Activated CD4-positive, CD25-positive, alpha-beta regulatory T cell (primary cell): ENCODE data around the gene CPXM2.

Experiments
- DNase-seq, 4 experiments: peaks; one replicate each; lab custom pipeline; 2025; lab: John Stamatoyannopoulos, UW

CPXM2 gene

DNA sequence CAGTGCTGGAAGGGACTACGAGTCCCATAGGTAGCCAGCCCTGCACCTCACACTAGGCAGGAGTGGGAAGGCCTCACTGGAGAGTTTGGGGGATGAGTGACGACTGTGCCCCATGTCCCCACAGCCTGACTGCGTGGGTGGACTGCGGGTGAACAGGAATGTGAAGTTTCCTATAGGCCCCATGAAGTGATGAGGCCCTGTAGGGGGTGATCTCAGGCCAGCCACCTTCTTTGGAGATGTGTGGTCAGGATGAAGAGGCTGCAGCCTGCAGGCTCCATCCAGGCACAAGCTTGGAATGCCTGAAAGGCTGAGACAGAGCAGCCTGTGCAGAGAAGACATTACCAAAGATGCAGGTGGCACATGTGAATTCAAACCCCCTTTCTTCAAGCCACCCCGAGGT lies 94.9 kb downstream of the CPXM2 start:
- no peak for DNase-seq

DNA sequence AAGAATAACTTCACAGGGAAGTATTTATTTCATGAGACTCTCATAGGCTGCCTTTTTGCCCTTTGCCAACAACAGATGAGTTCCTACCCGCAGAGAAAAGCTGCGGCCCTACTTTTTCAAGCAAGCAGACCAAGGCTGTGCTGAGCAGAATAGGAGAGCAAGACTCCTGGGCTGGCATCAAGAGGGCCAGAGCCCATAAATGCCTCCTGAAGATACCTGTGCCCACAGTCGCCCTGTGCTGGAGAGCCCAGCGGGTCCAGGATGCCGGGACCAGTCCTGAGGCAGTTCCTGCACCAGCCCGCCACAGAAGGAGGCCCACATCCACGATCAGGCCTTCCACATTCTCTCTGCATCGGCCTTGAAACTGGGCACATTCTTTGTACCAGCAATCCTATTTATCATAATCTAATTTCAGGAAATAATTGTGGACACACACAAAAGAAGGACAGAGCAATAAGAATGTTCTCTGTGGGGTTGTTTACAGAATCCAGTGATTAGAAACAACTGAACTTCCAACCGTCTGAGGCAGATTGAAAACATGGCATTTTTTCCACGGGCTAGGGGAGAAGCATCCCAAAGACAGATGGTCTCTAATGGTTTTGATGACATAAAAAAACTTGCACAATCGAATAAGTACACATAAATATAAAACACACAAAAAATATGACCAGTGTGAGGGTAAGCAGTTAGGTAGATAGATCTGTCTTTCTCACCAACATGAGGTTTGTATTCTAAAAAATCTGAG lies 95.6 kb downstream of the CPXM2 start:
- DNase-seq, result no peak

DNA sequence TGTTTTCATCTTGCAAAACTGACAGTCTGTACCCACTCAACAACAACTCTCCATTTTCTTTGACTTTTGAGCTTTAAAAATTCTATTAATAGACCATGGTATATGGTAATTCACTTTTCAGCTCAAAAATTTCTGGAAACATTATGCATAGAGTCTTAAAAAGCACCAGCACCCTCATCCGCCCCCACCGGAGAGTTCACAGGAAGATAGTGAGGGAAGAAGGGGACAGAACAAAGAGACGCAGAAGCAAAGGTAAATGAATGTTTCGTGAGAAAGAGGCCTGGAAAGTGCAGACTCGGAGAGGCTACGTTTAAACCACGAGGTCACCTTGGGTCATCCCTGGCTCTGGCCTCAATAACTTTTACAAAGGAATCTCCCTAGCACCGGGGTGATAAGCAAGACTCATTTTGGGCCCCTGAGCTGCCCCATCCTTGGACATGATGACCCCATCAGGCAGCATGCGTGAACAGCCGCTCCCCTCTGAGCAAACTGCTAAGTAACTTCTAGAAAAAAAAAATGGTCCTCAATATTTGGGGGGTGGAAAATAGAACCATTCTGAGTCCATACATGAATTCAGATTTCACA lies 96.3 kb downstream of the CPXM2 start:
- DNase-seq, result no peak

DNA sequence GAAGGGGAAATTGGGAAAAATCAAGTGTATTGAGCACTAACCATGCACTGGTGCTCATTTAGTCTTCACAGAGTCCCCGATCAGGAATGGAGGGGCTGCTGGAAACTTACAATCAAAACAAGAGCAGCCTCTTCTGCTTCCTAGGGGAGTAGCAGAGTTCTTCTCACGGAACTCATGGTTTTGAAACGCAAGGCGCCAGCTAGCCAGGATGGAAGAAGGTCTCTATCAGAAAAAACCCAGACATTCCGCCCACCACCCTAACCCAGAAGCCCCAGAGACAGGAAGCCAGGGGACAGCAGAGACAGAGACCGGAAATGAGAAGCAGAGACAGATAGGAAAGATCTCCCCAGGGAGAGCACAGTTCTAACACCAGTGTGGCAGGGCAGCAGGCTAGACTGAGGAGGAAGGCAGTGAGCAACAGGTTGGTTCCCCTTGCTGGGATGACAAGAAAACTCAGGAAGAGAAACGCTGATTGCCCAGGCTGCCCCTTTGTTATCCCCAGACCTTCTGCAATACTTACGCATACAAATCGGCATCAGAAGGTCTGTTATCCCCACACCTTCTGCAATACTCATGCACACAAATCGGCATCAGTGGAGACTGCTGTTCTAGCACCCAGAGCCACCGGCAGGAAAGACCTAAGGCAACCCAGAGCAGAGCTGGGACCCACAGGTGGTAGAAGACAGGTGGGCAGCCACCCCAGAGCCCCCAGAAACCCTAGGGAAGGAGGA lies 99.2 kb downstream of the CPXM2 start:
- no peak for DNase-seq

DNA sequence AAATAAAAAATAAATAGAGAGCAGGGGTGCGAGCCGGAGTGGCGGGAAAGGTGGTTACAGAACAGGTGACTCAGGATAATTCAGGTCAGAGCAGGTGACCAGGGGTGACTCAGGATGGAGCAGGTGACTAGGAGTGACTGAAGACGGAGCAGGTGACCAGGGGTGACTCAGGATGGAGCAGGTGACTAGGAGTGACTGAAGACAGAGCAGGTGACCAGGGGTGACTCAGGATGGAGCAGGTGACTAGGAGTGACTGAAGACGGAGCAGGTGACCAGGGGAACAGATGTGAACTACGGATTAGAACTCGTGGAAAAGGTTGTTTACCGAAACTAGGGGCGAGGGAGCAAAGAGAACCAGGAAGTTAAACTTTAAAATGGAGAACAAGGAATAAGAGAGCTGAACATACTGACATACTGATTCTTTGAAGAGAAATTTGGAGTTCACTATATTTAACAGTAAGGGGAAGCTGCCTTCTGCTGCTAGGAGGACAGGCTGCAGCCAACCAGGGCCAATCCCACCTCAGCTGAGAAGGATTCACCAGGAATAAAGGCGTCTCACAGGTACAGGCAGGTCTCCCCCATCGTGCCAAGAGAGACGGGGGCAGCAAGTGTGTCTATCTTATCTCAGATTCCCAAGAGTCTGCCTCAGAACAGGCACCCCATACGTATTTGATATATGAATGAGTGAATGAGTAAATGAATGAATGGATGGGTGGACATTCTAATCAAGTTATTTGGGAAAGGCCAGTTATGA lies 101.3 kb downstream of the CPXM2 start:
- DNase-seq, result no peak

DNA sequence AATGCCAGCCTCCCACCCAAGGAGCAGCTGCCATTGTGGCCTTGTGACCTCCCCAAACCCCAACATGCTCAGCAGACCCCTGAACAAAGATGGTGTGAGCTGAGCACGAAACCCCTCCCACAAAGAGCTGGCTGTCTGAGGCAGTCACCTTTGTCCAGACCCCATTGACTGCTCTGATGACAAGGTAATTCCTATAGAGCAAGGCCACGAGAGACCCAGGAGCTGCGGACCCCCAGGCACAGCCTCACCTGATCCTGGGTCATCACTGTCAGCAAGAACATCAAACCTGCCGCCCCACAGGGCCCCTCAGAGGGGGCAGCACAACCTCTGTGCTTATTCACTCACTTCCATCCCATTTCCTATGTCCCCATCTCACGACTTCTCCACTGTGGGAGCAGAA lies 102.6 kb downstream of the CPXM2 start:
- no peak for DNase-seq

DNA sequence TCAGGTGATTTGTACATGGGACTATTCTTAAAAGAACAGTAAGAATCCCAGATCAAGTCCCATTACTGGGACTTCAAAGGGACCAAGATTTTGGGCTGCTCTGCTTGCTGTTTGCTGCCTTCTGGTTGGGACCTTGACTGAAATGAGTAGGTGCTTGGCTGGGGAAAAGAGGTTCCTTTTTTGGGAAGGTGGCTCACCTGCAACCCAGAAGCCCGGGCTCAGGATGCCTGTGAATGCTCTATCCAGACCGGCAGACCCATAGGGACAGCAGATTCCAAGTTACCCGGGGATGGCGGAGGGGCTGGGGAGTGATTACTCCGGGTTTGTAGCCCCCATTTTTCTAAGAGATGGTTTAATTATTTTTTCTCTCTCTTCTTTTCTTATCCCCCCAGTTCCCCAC lies 104.0 kb downstream of the CPXM2 start:
- DNase-seq, result no peak

DNA sequence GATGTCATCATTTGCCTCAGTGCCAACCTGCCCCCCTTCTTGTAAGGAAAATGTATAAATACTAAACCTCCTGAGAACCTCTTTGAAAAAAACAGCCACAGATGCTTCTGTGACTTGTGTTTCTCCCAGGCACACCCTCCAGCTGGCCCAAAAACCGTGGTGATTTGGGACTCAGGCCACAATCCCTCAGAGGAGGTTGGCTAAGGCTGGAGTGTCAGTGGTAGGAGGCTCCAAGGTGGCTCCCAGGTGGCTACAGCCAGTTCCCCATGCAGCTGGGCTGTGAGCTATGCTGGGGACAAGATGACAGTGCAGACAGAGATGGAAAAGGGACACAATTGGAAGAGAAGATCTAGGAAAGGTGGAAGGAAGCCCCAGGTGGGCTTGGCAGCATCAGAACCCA lies 104.7 kb downstream of the CPXM2 start:
- DNase-seq, result no peak

DNA sequence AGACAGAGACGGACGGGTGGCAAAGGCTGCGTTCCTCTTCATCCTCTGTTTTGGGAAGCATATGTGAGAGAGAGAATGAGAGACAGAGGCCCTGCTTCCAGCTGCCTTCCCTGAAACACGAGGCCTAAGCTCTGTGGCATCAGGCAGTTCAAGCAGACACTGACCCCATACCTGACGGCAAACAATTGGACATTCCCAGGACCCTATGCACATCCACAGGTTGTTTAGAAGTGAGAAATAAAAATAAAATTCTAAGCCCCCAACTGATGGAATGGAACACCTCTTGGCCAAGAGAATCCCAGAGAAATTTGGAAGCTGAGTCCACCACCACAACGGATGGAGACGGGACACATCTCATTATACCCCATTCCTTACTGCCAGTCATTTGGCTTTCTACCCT lies 105.3 kb downstream of the CPXM2 start:
- DNase-seq, result no peak

DNA sequence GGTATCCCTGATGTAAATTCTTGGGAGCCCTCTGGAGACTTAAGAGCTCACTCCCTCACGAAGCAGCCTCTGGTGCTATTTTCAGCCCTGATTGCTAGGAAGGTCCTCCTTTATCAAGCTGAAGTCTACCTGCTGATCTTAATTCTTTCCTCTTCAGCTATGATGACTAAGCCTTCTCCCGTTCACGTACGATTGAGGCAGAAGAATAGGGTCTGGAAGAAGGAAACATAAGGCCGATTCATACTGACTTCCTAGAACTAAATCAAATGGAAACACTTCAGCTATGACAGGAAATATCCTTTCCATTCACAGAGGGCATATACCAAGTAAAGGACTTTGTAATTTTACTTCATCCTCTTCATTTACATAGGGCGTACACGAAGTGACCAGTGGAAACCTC lies 107.0 kb downstream of the CPXM2 start:
- no peak for DNase-seq

DNA sequence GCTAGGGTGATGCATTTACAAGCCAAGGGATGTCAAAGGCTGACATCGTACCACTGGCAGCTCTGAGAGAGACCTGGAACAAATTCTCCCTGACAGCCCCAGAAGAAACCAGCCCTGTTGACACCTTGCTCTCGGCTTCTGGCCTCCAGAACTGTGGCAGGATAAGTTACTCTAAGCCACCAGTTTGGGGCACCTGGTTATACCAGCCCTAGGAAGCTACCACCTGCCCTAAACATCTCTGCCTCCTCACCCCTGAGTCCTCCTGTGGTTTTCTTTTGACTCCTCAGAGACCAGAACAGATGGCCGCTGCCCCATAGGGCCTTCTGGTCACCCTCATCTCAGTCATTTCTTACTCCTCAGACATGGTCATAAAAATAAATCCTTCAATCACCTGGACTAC lies 107.4 kb downstream of the CPXM2 start:
- no peak for DNase-seq

DNA sequence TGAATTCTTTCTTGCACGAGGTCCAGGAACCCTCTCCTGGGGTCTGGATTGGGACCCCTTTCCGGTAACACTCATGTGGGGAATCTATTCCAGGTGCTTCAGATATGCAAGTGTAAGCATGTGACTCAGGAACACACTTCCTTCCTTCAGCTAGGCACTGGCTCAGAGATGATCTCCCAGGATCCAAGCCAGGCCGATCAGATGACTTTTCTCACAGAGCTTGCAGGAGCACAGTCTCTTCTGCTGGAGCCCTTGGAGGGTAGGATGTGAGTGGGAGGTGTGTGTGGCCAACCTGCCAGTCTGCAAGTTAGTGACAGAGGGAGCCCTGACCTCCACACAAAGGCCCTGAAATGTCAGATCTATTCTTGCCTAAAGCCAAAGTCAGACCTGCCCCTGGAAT lies 108.3 kb downstream of the CPXM2 start:
- DNase-seq, result no peak

DNA sequence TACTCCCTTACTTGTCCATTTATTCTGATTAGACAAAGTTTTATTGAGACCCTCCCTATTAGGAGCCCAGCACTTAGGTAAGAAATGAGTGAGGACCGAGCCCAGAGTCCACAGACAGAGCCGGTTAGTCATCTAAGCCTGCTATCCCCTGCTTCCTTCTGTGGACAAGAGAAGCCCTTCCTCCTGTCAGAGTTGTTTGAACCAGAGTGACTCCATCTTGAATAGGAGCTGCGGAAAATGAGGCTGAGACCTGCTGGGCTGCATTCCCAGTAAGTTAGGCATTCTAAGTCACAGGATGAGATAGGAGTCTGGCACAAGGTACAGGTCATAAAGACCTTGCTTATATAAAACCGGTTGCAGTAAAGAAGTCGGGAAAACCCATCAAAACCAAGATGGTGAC lies 109.1 kb downstream of the CPXM2 start:
- no peak for DNase-seq

DNA sequence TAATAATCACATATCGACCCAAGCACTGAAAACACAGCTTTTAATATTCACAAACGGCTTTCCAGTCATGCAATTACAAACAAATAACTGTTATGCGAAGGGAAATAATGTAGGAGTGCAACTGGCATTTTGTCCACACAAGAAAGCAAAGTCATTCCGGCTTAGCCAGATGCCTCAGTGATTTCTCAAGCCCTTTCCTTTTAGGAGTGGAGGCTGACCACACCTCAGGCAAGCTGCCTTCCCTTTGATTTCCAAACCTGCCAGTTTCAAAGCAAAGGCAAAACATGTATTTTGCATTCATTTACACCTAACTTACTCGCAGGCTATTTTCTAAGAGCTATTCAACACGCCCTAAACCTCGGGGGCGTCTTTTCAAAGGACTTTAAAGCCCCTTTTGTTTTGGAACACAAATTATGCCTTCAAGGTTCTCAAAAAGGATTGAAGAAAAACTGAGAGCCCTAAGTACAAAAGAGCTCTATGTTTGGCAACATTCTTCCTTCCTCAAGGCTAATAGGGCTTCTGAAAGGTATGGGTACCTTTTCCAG lies 109.6 kb downstream of the CPXM2 start:
- DNase-seq, result no peak

DNA sequence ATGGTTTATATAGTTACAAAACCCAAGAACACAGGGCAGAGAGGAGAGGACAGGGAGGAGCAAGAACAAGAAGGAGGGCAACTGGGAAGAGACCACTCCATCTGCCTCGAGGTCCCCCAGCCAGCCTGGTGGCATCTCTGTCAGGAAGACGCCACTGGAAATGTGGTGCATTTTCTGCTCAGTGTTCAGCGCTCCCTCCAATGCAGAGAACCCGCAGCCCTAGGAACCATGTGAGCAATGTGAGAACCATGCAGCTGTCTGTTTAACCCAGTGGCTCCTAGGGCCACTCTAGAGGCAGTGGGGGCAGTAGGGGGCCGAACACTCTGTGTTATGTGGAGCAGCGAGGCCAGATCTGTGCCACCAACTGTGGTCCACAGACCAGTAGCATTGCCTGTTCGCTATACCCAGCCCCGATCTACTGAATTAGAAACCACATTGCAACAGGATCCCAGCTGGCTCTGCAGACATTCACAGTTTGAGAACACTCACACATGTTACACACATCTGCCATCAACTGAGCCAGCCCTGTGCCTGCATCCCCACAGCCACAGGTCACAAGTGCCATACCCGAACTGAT lies 110.2 kb downstream of the CPXM2 start:
- DNase-seq, result no peak

DNA sequence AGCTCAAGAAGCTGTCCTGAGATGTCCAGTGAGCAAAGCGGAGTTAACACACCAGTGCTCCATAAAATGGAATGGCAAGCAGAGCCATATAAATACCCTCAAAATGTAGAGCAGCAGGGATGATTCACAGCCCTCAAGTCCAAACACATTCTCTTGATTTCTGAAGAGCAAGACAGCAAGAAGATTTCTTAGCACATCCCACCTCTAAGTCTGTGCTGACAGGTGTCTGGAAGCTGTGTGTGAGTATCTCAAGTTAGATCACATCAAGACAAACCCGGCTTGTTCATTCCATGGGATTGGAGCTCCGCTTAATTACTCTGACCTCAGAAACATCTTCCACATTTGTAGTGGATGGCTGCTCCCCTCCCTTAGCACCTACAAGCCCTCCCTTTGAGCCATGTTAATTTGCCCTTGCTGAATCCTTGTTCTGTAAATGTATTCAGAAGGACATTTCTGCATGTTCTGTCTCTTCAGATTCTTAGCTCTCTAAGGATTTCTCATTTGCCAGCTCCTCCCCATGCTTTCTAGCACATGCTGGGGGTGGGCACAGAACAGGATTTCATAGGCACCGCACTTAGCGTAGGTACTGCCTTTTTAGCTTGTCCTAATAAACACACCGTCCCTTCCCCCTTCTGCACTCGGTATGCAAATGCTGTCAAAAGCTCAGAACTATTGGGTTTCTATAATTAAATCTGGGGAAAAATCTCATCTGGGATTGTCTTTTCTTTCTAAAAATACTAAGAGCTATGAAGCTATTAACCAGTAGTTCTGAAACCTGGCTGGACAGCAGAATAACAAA lies 112.7 kb downstream of the CPXM2 start:
- no peak for DNase-seq

DNA sequence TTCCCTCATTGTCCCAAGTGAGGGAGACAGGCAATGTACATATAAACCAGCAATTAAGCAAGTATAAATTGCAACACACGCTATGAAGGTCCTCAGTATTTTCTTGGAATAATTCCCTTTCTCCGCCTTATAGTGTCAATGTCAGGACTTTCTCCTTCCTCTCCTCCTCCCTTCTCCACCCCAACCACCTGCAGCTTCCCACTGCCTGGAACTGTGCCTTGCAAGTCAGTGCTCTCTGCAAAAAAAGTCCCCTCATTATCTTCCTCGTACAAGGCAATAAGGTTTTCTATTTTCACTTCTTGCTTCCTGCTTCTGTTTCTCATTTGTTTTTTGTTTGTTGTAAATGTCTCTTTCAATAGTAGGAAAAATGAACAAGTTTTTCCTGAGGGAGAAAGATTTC lies 113.7 kb downstream of the CPXM2 start:
- DNase-seq, result no peak

DNA sequence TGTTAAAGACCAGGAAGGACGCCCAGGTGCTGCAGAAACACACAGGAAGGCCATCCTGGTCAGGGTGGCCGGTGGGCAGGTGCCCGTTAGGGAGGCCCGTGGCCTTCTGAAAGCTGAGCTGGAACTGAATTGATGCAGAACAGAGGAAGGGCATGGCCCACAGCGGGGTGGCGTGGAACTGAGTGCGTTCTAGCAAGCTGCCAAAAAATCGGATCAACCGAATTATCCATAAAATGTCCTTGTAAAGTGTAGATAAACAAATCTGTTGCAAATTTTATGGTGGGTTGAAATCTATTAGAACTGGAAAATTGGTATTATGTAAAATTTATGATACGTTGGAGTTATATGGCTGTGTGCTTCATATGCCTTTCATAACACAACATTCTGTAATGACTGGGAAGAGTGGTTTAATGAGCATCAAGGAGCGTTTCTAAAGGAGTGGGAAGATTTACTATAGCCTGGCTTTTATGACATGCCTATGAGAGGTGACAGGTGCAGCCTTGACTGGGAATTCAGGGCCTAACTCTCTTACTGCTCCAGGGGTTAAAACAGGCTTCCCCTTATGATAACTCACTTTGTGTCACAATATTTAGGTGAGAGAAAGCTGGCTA lies 117.4 kb downstream of the CPXM2 start:
- DNase-seq, result no peak

DNA sequence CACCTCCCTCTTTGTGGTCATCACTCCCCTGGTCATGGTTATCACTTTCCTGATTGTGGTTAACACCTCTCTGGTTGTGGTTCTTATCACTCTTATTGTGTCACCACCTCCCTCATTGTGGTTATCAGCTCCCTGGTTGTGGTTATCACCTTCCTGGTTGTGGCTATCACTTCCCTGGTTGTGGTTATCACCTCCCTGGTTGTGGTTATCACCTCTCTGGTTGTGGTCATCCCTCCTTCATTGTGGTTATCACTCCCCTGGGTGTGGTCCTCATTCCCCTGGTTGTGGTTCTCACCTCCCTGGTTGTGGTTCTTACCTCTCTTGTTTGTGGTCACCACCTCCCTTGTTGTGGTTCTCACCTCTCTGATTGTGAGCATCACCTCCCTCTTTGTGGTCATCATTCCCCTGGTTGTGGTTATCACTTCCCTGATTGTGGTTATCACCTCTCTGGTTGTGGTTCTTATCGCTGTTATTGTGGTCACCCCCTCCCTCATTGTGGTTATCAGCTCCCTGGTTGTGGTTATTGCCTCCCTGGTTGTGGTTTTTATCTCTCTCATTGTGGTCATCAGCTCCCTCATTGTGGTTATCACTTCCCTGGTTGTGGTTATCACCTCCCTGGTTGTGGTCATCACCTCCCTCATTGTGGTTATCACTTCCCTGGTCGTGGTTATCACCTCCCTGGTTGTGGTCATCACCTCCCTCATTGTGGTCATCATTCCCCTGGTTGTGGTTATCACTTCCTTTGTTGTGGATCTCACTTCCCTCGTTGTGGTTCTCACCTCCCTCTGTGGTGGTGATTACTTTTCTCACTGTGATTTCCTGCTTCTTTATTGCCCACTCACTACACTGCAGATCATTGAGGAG lies 118.7 kb downstream of the CPXM2 start:
- no peak for DNase-seq
